Ishikawa (cell line): ENCODE data around the gene PRKD2.
A peak's percentile ranks its signal among the peaks of the same experiment; 100 is the strongest.

Experiments
- CEBPB ChIP-seq: IDR thresholded peaks from 2 replicates; pipeline ENCODE4 v1.6.1; 2012
- CREB1 ChIP-seq: IDR thresholded peaks from 2 replicates; pipeline ENCODE4 v1.6.1; 2012; ENCODE audit warnings: low read depth
- EGR1 ChIP-seq: IDR thresholded peaks from 2 replicates; pipeline ENCODE4 v1.6.1; 2012
- EP300 ChIP-seq: IDR thresholded peaks from 2 replicates; pipeline ENCODE4 v1.6.1; 2012; ENCODE audit warnings: borderline replicate concordance
- FOXM1 ChIP-seq: IDR thresholded peaks from 2 replicates; pipeline ENCODE4 v1.6.1; 2012; ENCODE audit warnings: low read depth, borderline replicate concordance
- NFIC ChIP-seq: IDR thresholded peaks from 2 replicates; pipeline ENCODE4 v1.6.1; 2012
- RAD21 ChIP-seq: IDR thresholded peaks from 2 replicates; pipeline ENCODE4 v1.6.1; 2012; ENCODE audit warnings: low read depth
- TAF1 ChIP-seq: IDR thresholded peaks from 2 replicates; pipeline ENCODE4 v1.6.1; 2012; ENCODE audit warnings: low read depth, mild to moderate bottlenecking
- TCF12 ChIP-seq: IDR thresholded peaks from 2 replicates; pipeline ENCODE4 v1.6.1; 2012; ENCODE audit warnings: low read depth
- TEAD4 ChIP-seq: IDR thresholded peaks from 2 replicates; pipeline ENCODE4 v1.6.1; 2012
- YY1 ChIP-seq: IDR thresholded peaks from 2 replicates; pipeline ENCODE4 v1.6.1; 2012; ENCODE audit warnings: low read depth
- ZBTB7A ChIP-seq: IDR thresholded peaks from 2 replicates; pipeline ENCODE4 v1.6.1; 2012; ENCODE audit warnings: low read depth
- TF ChIP-seq, protein P1 (sequence below): IDR thresholded peaks from 2 replicates; pipeline ENCODE4 v1.6.1; 2012; ENCODE audit warnings: low read depth, mild to moderate bottlenecking
- TF ChIP-seq, protein P2 (sequence below): IDR thresholded peaks from 2 replicates; pipeline ENCODE4 v1.6.1; 2012
- TF ChIP-seq, protein P3 (sequence below): IDR thresholded peaks from 2 replicates; pipeline ENCODE4 v1.6.1; 2012

PRKD2 gene

DNA sequence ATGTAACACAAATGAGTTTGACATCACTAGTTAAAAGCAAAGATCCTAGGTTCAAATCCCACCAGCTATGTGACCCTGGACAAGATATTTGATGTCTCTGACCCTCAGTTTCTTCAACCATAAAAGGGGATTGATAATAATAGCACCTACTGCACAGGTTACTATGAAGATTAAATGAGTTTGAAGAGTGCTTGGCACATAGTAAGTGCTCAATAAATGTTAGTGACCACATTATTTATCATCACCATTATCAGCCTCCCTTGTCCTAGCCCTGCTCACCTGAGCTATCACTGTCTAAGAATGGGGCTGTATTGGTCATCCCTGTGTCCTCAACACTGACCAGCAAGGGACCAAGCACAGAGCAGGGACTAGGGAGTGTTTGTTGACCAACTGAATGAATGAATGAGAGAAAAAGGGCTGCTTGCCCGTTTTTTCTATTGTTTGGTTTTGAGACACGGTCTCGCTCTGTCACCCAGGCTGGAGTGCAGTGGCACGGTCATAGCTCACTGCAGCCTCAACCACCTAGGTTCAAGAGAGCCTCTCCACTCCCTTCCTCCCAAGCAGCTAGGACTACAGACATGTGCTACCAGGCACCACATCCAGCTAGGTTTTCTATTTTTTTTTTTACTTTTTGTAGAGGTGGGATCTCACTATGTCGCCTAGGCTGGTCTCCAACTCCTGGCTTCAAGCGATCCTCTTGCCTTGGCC, 29.3 kb downstream of the PRKD2 start:
- TF ChIP-seq CEBPB (no peak), EP300 (no peak), ZBTB7A (no peak), TEAD4 (no peak), TAF1 (no peak), CREB1 (no peak), YY1 (no peak), EGR1 (no peak), TCF12 (no peak), NFIC (no peak), FOXM1 (no peak), RAD21 (no peak)
- TF ChIP-seq, protein P1, sequence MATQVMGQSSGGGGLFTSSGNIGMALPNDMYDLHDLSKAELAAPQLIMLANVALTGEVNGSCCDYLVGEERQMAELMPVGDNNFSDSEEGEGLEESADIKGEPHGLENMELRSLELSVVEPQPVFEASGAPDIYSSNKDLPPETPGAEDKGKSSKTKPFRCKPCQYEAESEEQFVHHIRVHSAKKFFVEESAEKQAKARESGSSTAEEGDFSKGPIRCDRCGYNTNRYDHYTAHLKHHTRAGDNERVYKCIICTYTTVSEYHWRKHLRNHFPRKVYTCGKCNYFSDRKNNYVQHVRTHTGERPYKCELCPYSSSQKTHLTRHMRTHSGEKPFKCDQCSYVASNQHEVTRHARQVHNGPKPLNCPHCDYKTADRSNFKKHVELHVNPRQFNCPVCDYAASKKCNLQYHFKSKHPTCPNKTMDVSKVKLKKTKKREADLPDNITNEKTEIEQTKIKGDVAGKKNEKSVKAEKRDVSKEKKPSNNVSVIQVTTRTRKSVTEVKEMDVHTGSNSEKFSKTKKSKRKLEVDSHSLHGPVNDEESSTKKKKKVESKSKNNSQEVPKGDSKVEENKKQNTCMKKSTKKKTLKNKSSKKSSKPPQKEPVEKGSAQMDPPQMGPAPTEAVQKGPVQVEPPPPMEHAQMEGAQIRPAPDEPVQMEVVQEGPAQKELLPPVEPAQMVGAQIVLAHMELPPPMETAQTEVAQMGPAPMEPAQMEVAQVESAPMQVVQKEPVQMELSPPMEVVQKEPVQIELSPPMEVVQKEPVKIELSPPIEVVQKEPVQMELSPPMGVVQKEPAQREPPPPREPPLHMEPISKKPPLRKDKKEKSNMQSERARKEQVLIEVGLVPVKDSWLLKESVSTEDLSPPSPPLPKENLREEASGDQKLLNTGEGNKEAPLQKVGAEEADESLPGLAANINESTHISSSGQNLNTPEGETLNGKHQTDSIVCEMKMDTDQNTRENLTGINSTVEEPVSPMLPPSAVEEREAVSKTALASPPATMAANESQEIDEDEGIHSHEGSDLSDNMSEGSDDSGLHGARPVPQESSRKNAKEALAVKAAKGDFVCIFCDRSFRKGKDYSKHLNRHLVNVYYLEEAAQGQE, result no peak
- TF ChIP-seq, protein P2, sequence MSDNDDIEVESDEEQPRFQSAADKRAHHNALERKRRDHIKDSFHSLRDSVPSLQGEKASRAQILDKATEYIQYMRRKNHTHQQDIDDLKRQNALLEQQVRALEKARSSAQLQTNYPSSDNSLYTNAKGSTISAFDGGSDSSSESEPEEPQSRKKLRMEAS, result no peak
- TF ChIP-seq, protein P3, sequence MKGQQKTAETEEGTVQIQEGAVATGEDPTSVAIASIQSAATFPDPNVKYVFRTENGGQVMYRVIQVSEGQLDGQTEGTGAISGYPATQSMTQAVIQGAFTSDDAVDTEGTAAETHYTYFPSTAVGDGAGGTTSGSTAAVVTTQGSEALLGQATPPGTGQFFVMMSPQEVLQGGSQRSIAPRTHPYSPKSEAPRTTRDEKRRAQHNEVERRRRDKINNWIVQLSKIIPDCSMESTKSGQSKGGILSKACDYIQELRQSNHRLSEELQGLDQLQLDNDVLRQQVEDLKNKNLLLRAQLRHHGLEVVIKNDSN, result no peak

DNA sequence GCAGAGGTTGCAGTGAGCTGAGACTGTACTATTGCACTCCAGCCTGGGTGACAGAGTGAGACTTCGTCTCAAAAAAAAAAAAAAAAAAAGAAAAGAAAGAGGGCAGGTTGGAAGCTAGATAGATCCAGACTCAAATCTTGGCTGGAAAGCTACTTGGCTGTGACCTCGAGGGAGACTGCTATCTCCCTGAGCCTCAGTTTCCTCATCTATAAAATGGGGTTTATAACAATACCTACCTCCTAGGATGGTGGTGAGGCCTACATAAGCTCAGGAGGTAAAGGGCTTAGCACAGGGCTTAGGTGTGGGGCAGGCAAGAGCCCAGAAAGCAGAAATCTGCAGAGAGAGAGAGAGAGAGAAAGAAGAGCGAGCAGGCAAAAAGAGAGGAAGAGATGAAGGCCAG, 31.7 kb downstream of the PRKD2 start:
- TF ChIP-seq EP300 (no peak), CREB1 (no peak), NFIC (no peak), RAD21 (no peak), FOXM1 (no peak), TEAD4 (no peak), ZBTB7A (no peak), TCF12 (no peak), EGR1 (no peak), YY1 (no peak), TAF1 (no peak), CEBPB (no peak)
- TF ChIP-seq, protein P2, result no peak
- TF ChIP-seq, protein P3, result no peak
- TF ChIP-seq, protein P1, result no peak

DNA sequence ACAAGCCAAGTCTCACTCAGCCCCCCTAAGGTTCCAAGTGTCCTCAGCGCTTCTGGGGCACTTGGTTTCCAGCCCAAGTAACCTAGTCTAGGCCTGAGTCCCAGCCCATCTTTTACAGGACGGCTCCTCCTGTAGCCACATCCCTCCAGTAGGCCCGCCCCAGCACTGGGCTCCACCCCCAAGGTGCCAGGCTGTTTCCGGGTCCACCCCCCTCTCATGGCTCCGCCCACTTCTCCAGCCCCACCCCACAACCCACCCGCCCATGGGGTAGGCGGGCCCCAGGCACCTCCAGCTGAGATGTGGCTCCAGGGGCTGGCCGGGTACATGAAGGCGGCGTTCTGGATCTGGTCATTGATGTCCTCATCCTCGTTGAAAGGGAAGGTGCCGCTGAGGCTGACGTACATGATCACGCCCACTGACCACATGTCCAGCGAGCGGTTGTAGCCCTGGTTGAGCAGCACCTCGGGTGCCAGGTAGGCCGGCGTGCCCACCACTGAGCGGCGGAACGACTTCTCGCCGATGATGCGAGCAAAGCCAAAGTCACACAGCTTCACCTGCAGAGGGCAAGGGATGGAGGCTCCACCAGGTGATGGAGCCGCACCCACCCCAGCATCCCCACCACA, 38.7 kb downstream of the PRKD2 start:
- no peak for TF ChIP-seq CREB1
- TF ChIP-seq TCF12, result no peak
- TF ChIP-seq TAF1, result no peak
- TF ChIP-seq, protein P3, result 0 out of 2 replicates have a peak, but pooled peaks have one; percentile 21
- no peak for TF ChIP-seq FOXM1
- TF ChIP-seq NFIC, result no peak
- no peak for TF ChIP-seq CEBPB
- TF ChIP-seq ZBTB7A, result no peak
- TF ChIP-seq EGR1, result no peak
- TF ChIP-seq, protein P2, result peak; percentile 18; the same call in 1 of the 2 replicates
- TF ChIP-seq, protein P1, result no peak
